Measurements from ENCODE around the gene DGKI.

DGKI gene

DNA sequence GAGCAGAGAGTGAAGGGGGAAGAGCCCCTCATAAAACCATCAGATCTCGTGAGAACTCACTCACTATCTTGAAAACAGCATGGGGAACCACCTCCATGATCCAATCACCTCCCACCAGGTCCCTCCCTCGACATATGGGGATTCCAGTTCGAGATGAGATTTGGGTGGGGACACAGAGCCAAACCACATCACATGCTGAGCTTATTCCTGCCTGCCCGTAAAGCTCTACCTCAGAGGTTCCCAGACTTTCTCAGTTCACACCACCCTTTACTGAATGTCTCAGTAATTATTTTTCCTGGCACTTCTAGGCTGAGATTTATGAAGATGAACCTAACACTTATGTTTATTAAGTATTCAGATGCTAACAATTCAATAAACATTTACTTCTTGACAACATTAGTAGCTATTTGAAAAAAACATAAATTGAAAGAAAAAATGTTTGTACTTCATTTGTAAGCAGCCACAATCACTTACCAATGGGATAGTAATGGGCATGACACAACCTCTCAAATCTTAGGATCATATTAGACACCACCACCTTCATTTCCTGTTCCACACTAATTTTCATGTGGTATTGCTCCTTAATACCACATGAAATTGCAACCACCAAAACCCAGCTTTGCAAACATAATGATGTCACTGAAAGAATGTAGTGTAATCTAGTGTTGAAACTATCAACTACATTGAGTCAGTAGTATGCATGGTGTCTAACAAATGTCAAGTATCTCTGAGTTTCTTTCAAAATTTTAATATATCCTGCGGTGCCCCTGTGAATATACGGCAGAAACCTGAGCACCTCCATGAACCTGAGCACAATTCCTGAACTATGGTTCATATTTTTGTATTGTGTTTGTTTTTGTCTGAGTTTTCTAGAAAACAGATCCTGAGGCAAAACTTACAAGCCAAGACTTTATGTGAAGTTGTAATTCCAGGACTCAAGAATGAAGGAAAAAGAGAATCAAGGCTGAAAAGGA lies 4.5 kb upstream of the DGKI start:
- in situ Hi-C loops (cut with HindIII; ENCODE audit: low sequenced_read_pairs) = no loop called here
- TF ChIP-seq, protein P1, sequence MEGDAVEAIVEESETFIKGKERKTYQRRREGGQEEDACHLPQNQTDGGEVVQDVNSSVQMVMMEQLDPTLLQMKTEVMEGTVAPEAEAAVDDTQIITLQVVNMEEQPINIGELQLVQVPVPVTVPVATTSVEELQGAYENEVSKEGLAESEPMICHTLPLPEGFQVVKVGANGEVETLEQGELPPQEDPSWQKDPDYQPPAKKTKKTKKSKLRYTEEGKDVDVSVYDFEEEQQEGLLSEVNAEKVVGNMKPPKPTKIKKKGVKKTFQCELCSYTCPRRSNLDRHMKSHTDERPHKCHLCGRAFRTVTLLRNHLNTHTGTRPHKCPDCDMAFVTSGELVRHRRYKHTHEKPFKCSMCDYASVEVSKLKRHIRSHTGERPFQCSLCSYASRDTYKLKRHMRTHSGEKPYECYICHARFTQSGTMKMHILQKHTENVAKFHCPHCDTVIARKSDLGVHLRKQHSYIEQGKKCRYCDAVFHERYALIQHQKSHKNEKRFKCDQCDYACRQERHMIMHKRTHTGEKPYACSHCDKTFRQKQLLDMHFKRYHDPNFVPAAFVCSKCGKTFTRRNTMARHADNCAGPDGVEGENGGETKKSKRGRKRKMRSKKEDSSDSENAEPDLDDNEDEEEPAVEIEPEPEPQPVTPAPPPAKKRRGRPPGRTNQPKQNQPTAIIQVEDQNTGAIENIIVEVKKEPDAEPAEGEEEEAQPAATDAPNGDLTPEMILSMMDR (IDR thresholded peaks at IDR 0.05; ENCODE audit: low read depth, low read length) = no peak
- DNase-seq (ENCODE audit: low read depth, low spot score) = no peak
- H3K4me3 ChIP-seq (ENCODE audit: low read depth, low read length) = no peak overlapping the region

DNA sequence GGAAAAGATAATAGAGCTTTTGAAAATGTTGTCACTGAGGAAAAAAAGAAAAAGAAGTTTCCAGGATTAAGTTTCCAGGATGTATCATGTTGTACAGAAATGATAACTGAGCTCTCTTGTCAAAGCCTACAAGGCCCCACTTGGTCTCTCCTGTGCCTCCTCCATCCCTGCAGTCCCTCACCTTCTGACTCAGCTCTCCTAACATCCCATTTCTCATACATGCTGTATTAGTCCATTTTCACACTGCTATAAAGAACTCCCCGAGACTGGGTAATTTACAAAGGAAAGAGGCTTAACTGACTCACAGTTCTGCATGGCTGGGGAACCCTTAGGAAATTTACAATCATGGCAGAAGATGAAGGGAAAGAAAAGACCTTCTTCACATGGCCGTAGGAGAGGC lies 3.8 kb upstream of the DGKI start:
- in situ Hi-C loops (cut with HindIII; ENCODE audit: low sequenced_read_pairs) = no loop called here
- H3K4me3 ChIP-seq (ENCODE audit: low read depth, low read length) = no peak overlapping the region
- DNase-seq (ENCODE audit: low read depth, low spot score) = no peak
- TF ChIP-seq, protein P1 (IDR thresholded peaks at IDR 0.05; ENCODE audit: low read depth, low read length) = no peak

DNA sequence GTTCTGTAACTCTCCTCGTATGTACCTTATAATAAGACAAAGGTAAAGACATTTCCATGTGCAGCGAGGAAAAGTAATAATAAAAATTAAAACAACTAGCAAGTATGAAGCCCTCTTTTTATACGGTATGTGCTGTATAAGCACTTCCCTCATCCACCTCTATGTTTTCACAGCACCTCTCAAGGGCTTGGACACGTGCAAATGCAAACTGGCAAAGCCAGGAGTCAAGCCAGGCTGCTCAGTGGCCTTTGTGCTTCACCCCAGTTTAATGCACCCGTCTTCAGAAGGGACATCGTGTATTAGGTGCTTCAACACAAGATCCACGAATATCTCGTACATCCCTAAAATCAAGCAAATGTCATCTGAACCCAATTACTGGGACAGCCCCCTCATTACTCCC lies 1.3 kb upstream of the DGKI start:
- in situ Hi-C loops (cut with HindIII; ENCODE audit: low sequenced_read_pairs) = no loop called here
- DNase-seq (ENCODE audit: low read depth, low spot score) = no peak
- TF ChIP-seq, protein P1 (IDR thresholded peaks at IDR 0.05; ENCODE audit: low read depth, low read length) = no peak
- H3K4me3 ChIP-seq (ENCODE audit: low read depth, low read length) = no peak overlapping the region

DNA sequence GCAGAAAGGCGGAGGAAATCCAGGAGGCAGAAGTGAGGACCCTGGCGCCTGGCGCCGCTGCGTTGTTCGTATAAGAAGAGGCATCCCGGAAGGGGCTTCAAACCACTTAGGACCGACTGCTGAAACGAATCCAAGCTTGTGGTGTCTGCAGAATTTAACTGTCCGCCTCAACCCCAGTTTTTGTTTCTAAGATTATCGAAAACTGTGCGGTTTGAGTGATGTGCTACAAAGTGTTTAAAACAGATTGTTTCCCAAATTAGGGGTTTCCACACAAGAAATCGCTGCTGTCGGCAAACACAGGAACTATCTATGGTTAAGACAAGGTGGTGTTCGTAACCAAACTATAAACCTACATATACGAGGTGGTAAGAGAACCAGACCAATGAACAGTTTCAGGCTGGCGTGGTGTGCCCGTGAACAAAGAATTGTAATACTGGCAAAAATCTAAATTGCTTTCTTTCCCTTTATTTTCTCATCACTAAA lies 835 bp upstream of the DGKI start:
- peak overlapping the region; percentile 49 for H3K4me3 ChIP-seq (ENCODE audit: low read depth, low read length)

DNA sequence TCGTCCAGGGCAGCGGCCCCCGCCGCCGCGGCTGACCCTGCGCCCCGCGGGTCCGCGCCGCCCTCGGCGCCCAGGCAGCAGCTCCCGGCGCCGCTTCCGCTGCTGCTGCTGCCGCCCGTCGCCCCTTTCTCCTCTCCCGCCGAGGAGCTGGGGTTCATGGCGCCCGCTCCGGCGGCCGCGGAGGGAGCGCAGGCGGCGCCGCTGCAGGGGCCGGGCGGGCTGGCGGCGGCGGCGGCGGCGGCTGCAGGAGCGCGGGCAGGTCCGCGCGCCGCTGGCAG lies 286 bp downstream of the DGKI start:
- in situ Hi-C loops (cut with HindIII; ENCODE audit: low sequenced_read_pairs) = no loop called here
- no peak for DNase-seq (ENCODE audit: low read depth, low spot score)
- TF ChIP-seq, protein P1 (IDR thresholded peaks at IDR 0.05; ENCODE audit: low read depth, low read length) = no peak
- H3K4me3 ChIP-seq (ENCODE audit: low read depth, low read length) = peak overlapping the region; percentile 49

More for the DNA sequence above, 835 bp upstream of the DGKI start:
- TF ChIP-seq, protein P1 (IDR thresholded peaks at IDR 0.05; ENCODE audit: low read depth, low read length) = no peak
- in situ Hi-C loops (cut with HindIII; ENCODE audit: low sequenced_read_pairs) = no loop called here
- no peak for DNase-seq (ENCODE audit: low read depth, low spot score)

DNA sequence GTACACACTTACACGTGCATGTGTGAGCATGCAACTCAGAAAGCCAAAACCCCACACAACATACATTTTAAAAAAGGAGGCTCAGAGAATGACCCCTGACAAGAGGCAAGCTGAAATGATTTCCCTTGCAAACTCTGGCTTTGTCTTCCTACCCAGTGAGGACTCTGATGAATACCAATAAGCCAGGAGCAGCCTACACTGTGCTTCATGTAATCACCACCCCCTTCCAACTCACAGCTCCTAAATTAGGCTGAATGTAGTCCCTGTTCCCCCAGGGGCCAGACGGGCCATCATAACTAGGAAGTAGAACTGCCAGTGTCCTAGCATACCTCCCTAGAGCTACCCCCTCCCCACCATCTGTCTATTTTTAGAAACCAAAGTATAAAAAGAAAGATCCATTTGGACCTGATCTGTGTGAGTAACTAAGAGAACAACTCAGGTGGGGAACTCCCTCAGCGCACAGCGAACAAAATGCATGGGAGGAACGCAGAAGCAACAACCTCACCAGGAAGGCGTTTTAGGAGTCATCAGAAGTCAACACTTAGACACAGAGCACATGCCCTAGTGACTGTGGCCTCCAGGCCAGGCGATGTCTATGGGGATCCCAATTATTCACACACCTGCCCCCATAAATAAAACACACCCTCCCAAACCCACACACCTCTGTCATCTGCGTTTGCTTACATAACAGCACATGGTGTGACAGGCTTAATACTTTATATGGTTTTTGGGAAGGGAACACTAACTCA lies 1.9 kb downstream of the DGKI start:
- no peak overlapping the region for H3K4me3 ChIP-seq (ENCODE audit: low read depth, low read length)
- TF ChIP-seq, protein P1 (IDR thresholded peaks at IDR 0.05; ENCODE audit: low read depth, low read length) = no peak

More for the DNA sequence above, 1.9 kb downstream of the DGKI start:
- in situ Hi-C loops (cut with HindIII; ENCODE audit: low sequenced_read_pairs) = no loop called here
- no peak for DNase-seq (ENCODE audit: low read depth, low spot score)

Data from astrocyte of the spinal cord (primary cell).